HG03095 (cell line): ENCODE data around the gene ARHGAP44.
A peak's percentile ranks its signal among the peaks of the same experiment; 100 is the strongest.
"Not testable (repeated sequence)": the region's sequence is repeated elsewhere in the genome, so short reads cannot be mapped to it uniquely, and the experiment has no call there.

Experiments used
- ATAC-seq: cut with Tn5 transposase; IDR thresholded peaks from one replicate; pipeline ENCODE4 v1.9.1; 2021; ENCODE audit warnings: moderate library complexity; ENCODE audit not compliant: unreplicated experiment

The ARHGAP44 gene

GRCh38 chr17:12815642-12816141 is 26.4 kb downstream of the ARHGAP44 start:
- peak; percentile 99 for ATAC-seq

GRCh38 chr17:12821376-12821940 is 32.2 kb downstream of the ARHGAP44 start:
- no peak for ATAC-seq

DNA sequence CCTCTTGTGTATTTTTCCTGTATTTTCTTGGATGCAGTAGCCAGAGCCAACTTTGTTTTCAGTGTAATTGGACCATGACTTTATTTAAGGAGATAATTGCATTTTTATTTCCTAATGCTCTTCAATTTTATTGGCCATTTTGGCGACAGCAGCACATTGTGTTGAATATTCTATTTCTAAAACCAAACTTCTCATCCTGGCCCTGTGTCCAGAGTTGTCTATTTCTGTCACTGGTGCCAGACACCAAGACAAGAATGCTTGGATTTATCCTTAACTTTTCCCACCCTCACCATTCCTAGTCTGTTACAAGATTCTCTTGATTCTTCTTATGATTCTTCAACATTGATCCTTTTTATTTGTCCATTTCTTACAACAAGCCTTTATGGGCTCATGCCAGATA is 37.1 kb downstream of the ARHGAP44 start:
- ATAC-seq, result no peak

- no peak for ATAC-seq
Observed at GRCh38 chr17:12830777-12831247, 41.5 kb downstream of the ARHGAP44 start.

GRCh38 chr17:12831839-12832238 is 42.5 kb downstream of the ARHGAP44 start:
- ATAC-seq, result no peak

GRCh38 chr17:12839042-12839441 is 49.7 kb downstream of the ARHGAP44 start:
- ATAC-seq, result no peak

GRCh38 chr17:12842936-12843335 is 53.6 kb downstream of the ARHGAP44 start:
- ATAC-seq, result no peak

DNA sequence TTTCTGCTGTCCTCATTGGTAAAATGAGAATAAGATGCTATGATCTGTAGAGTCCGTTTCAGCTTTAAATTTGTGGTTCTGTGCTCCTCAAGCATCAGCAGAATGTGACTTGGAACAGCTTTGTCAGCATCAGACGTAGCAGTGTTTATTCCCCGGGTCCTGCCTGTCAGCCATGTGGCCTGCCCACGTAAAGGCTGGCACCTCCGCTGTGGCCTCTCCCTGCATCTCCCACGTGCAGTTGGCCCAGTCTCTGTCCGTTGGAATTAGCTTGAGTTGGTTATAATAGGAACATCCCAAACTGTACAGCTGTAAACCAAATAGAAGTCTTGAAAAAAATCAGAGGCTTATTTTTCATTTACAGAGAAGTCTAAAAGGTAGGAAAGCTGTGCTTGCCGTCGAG is 61.7 kb downstream of the ARHGAP44 start:
- no peak for ATAC-seq

- ATAC-seq, result no peak
Observed at GRCh38 chr17:12851901-12852435, 62.7 kb downstream of the ARHGAP44 start.

- no peak for ATAC-seq
Observed at GRCh38 chr17:12853921-12854320, 64.6 kb downstream of the ARHGAP44 start.

GRCh38 chr17:12856416-12856815 is 67.1 kb downstream of the ARHGAP44 start:
- no peak for ATAC-seq

GRCh38 chr17:12857592-12857991 is 68.3 kb downstream of the ARHGAP44 start:
- ATAC-seq, result no peak

DNA sequence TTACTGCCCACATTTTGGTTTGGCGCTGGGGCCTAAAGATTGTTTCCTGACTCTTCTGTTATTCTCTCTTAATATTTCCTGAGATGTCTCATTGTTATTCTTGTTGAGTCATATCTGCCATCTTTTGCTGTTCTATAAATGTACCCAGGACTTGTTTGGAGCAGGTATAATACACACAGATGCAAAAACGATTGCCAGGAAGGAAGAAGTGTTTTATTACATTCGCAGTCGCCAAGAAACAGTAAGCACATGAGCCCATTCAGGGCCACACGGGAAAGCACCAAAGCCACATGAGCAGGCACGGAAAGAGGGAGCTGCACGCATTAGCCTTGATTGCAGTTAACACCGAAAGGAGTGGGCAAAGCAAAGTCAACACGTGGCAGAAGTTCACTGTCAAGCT is 70.2 kb downstream of the ARHGAP44 start:
- ATAC-seq, result peak; percentile 75

DNA sequence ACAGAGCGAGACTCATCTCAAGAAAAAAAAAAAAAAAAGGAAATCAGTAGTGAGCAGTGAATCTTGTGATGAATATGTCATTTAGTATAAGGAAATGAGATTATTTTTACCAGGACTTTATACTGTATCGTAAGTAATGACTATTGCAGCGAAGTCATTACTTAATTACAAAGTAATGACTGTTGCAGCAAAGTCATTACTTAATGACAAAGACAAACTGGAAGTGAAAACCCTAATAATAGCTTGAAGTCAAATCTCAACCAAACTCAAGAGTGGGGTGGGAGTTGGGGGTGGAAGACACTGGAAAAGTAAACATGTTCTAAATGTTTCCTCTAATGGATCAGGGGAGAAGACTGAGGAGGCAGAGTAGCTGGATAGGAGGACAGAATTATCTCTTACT is 76.5 kb downstream of the ARHGAP44 start:
- no peak for ATAC-seq

- ATAC-seq, result no peak
Observed at GRCh38 chr17:12866244-12866643, 76.9 kb downstream of the ARHGAP44 start.

GRCh38 chr17:12867726-12868125 is 78.4 kb downstream of the ARHGAP44 start:
- ATAC-seq, result no peak

GRCh38 chr17:12873415-12874125 is 84.3 kb downstream of the ARHGAP44 start:
- not testable (repeated sequence) for ATAC-seq

GRCh38 chr17:12877953-12878669 is 88.8 kb downstream of the ARHGAP44 start:
- no peak for ATAC-seq

- not testable (repeated sequence) for ATAC-seq
Observed at GRCh38 chr17:12879096-12879495, 89.8 kb downstream of the ARHGAP44 start.

DNA sequence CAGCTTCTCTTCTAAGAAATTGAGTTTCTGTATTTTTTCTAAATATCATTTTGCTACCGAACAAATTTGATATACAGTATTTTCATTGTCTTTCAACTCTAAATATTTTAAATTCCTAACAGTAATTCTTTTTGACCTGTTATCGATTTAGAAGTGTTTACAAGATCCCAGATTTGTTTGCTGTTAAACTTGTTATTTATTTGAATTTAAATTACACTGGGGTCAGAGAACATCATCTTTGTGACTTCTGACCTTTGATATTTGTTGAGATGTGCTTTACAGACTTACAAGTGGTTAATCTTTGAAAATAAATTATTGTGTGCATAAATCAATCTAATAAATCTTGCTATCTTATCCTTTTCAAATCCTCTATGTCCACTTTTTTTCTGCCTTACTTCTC is 94.2 kb downstream of the ARHGAP44 start:
- ATAC-seq, result no peak

- no peak for ATAC-seq
Observed at GRCh38 chr17:12887088-12887487, 97.8 kb downstream of the ARHGAP44 start.
